COR-L47 (cell line): ENCODE results near the gene PNMA5.
"Not testable (repeated sequence)": the region's sequence is repeated elsewhere in the genome, so short reads cannot be mapped to it uniquely, and the experiment has no call there.

Source experiments
- DNase-seq: peaks from one replicate; lab custom pipeline; 2025; lab: John Stamatoyannopoulos, UW

Gene PNMA5

DNA sequence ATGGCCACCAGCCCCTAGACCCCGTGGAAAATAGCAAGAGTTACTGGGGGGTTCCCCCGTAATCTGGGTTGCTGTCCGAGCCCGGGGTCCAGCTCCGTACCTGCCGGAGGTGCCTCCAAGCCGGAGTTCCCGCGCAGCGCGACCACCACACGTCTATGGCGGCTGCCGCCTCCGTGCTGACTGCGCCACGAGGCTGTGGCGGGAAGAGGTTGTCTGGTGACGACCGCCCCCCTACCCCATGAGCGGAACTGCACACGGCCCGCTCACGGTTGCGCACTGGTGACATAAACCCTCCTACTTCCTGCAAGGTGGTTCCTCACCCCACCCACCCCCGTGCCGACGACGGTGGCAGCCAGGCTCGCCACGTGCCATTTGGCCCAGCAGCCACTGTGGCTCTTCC, at the start of gene PNMA5:
Gene PNMA5, minus strand, starts transcription at position 184 of the 400 bp plus-strand sequence. CDS start 2,518 bp downstream, outside the sequence.
- no peak for DNase-seq

DNA sequence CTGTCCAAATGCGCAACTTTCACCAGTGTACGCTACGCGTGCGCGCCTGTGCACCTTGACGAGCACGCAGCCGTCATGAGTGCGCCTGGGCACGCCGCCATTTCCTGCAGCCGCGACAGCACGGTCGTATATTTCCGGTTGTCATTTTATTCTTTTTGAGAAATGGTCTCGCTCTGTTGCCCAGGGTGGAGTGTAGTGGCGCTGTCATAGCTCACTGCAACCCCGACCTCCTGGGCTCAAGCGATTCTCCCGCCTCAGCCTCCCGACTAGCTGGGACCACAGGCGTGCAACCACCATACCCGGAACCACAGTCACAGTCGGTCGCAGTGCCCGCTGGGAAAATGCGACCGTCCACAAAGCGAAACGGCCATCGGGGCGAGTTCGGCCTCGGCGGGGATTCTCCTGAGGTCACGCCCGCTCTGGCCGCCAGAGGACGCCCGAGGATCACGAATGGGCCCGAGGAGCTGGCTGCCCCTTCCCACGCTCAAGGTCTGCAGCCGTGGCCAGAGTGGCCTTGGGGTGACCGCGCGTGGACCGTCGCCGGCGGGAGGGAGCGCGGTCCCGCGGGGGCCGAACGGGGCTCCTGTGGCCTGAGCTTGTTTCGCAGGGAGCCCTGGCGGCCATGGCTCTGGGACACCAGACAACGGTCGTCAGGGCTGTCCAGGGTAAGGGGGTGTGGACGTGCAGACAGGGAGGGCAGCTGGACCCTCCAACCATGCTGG, 38.6 kb upstream of the PNMA5 start:
- peak; percentile 35 for DNase-seq

DNA sequence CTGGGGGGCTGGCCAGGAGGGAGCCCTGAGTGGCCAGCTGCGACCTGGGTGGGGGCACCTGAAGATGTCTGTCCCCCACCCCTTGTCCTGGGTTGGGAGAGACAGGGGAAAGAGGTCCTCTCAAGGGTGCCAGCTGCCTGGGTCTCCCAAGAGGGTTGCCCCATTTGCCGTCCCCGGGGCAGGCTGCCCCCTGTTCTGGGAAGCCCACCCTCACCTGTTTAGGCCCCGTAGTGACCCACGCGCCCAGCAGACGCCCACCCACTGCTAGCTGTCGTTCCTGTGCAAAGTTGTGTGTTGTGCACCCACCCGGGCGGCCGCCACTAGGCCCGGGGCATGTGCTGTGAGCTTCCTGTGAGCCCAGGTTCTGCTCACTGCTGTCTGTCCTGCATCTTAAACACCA, 36.9 kb upstream of the PNMA5 start:
- DNase-seq, result no peak

DNA sequence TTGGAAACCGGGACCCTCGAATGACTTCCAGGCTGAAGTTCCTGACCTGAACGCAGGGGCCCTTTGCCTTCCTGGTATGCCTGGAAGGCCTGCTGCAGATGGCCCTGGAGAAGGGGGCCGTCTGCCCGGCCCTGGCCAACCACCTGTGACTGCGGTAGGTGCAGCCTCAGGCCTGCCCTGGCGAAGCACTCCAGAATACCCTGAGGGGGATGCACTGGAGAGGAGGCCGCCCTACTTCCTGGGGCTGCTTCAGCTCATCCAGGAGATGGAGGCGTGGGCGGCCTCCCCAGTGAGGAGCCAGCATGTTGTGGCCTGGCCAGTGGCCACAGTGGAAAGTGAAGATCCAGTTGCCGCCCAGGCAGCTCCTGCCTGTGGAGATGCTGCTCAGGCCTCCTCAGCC, 36.0 kb upstream of the PNMA5 start:
- no peak for DNase-seq

DNA sequence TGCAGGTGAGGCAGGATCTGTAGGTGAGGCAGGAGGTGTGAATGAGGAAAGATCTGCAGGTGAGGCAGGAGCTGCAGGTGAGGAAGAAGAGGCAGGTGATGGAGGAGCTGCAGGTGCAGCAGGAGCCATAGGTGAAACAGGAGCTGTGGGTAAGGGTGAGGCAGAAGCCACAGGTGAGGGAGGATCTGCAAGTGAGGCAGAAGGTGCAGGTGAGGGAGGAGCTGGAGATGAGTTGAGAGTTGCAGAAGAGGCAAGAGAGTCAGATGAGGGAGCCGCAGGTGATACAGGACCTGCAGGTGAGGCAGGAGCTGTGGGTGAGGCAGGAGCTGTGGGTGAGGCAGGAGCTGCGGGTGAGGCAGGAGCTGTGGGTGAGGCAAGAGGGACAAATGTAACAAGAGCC, 35.2 kb upstream of the PNMA5 start:
- DNase-seq, result no peak

DNA sequence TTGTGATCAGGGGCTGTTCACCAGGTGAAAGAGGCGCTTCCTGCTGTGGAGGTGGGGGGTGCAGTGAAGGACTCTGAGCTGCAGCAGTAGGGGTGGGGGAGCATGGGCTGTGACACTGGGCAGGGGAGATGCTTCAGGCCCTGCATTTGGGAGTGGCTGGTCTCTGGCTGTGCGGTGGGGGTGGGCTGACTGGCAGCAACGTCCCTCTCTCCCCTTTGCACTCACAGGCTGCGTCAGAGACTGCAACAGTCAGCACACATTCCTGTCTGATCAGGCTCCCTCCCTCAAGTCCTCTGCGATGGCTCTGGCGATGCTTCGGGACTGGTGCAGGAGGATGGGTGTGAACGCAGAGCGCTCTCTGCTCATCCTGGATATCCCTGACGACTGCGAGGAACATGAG, 34.6 kb upstream of the PNMA5 start:
- DNase-seq, result not testable (repeated sequence)

DNA sequence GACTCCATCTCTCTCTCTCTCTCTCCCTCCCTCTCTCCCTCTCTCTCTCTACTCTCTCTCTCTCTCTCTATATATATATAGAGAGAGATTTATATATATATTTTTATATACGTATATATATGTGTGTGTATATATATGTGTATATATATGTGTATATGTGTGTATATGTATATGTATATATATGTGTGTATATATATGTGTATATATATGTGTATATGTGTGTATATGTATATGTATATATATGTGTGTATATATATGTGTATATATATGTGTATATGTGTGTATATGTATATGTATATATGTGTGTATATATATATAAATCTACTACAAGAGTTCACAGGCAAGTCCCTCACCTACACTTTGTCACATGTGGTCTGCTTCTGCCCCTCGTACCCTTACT, 32.6 kb upstream of the PNMA5 start:
- DNase-seq, result not testable (repeated sequence)

DNA sequence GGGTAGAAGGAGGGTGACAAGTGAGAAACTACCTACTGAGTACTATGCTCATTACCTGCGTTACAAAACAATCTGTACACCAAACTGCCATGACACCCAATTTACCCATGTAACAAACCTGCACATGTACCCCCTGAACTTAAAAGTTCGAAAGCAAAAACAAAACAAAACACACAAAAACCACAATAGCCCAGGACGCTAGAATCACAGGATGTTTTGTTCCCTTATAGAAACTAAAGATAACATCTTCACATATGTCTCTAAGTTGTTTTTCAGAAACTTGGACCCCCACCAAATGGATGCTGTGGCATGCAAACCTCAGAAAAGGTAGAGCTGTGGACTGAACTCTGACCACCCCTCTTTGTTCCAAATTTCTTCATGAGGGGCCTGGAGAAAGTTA, 25.2 kb upstream of the PNMA5 start:
- no peak for DNase-seq

DNA sequence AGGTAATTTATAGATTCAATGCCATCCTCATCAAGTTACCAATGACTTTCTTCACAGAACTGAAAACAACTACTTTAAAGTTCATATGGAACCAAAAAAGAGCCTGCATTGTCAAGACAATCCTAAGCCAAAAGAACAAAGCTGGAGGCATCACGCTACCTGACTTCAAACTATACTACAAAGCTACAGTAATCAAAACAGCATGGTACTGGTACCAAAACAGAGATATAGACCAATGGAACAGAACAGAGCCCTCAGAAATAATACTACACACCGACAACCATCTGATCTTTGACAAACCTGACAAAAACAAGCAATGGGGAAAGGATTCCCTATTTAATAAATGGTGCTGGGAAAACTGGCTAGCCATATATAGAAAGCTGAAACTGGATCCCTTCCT, 23.3 kb upstream of the PNMA5 start:
- DNase-seq, result not testable (repeated sequence)

DNA sequence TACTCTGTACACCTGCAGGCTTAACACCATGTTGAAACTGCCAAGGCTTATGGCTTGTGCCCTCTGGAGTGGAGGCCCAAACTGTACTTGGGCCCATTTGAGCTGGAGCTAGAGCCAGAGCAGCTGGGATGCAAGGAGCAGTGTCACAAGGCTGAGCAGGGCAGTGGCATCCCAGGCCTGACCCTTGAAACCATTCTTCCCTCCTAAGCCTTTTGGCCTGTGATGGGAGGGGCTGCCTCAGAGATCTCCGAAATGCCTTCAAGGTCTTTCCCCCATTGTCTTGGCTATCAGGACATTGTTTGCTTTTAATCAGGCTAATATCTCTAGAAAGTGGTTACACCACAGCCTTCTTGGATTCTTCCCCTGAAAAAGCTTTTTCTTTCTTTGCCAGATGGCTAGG, 10.9 kb upstream of the PNMA5 start:
- DNase-seq, result no peak

DNA sequence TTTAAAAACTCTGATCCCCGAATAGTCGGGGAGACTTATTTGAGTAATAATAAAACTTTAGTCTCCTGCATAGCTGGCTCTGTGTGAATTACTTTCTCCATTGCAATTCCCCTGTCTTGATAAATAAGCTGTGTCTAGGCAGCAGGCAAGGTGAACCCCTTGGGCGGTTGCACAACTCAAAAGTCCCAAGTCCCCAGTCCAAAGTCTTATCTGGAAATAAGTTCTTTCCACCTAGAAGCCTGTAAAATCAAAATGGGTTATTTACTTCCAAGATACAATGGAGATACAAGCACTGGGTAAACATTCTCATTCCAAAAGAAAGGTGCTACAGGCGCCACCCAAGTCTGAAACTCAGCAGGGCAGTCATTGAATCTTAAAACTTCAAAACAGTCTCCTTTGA, 10.1 kb upstream of the PNMA5 start:
- no peak for DNase-seq

DNA sequence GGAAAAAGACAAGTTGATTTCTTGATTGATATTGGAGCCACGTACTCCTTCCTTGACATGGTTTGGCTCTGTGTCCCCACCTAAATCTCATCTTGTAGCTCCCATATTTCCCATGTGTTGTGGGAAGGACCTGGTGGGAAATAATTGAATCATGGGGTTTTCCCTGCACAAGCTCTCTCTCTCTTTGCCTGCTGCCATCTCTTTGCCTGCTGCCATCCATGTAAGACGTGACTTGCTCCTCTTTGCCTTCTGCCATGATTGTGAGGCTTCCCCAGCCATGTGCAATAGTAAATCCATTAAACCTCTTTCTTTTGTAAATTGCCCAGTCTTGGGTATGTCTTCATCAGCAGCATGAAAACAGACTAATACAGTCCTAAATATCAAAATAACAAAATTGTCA, 8.3 kb upstream of the PNMA5 start:
- not testable (repeated sequence) for DNase-seq

DNA sequence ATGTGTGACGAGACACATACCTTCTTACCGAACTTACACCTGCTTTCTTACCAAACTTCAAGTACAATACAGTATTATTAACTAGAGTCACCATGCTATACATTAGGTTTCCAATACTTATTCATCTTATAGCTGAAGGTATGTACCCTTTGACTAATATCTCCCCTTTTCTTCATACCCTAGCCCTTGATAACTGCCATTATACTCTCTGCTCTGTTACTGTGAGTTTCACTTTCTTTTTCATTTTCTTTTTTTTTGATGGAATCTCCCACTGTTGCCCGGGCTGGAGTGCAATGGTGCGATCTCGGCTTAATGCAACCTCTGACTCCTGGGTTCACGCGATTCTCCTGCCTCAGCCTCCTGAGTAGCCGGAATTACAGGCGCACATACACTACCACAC, 3.4 kb upstream of the PNMA5 start:
- no peak for DNase-seq

DNA sequence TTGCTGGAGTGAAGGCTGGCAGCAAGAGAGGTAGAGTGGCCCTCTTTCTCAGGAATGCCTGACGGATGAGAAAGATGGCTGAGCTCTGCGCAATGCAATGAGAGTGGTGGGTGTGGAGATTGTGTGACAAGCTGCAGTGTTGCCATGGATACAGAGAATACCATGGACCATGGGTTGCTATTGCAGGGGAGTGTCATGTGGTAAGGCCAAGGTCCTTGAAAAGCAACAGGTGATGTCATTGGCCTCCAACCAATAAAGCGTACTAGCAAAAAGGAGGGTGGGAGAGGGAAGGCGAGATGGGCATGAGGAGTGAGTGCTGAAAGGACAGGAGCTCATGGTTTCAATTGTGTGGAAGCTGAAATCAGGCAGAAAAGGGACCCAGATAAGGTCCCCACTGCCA, 1.8 kb downstream of the PNMA5 start:
- no peak for DNase-seq

DNA sequence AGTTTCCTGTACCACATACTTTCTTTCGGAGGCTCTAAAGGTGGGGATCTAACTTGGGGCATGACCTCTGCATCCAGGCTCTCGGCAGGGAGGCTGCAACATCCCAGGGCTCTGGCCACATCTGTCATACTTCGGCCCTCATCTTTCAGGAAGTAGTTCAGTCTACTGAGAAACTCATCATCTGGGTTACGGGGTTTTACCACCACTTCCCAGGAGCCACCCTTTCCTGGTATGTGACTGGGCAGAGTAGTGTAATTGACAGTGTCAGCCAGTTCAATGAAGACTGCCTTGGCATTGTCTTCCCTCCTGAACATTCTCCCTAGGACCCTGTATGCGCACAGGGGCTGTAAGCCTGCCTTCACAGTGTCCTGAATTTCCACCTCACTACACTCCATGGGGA, 2.8 kb downstream of the PNMA5 start:
- no peak for DNase-seq

DNA sequence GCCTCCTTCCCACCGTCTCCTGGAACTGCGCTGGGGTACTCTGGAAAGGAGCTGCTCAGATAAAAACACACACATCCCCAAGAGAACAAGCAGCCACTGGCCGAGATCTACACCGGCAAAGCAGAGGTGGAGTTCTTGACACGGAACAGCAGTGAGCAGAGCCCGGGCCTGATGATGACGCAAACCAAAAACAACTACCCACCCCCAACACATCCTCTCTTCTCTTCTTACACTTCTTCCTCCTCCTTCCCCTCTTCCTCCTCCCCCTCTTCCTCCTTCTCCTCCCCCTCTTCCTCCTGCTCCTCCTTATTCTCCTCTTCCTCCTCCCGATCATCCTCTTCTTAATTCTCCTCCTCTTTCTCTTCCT, 4.6 kb downstream of the PNMA5 start:
- no peak for DNase-seq

DNA sequence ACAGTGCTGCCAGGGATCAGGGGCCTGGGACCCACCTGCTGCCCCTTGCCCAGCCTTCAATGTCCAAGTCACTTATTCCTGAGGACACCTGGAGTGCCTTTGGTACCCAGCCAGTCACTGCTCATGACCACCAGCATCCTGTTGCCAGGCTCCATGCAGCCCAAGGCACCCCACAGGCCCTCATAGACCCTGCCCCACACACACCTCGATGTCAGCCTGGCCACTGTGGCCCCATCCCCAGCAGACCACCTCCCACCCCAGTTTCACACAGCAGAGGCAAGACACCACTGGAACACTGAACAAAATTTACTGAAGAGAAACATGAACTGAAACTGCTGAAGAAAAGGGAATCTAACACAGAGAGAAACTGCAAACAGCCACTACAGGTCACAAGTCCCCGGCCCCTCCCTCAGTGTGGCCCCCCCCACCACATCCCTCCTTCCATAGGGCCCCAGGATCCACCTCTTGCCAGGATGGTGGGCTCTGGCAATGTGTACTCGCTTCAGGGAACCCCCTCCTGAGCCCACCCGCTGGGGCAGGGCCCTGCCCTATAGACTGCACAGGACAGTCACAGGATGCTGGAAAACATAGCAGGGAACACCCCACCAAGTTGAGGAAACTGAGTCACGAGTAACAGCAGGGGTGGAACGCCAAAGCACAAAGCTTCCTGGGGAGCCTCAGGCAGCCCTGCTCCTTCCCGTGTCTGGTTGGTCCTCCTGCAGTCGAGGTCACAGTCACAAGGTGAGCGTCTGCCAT, 5.2 kb downstream of the PNMA5 start:
- DNase-seq, result no peak

DNA sequence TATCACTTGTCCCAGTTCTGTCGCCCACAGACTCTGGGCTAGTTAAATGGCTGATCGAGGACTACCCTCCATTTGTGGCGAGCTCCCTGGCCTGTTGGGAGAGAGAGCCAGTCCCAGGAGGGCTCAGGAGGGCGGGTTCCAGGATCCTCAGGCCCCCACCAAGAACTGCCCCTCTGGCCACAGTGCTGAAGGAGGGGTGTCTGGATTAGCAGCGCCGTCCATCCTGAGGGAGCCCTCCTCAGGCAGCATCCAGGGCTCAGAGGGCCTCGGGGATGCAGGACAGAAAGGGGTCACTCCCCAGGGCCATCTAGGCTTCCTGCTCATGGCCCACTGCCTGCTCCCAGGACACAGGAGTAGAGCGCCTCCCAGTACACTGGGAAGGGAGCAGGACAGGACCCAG, 6.1 kb downstream of the PNMA5 start:
- no peak for DNase-seq

DNA sequence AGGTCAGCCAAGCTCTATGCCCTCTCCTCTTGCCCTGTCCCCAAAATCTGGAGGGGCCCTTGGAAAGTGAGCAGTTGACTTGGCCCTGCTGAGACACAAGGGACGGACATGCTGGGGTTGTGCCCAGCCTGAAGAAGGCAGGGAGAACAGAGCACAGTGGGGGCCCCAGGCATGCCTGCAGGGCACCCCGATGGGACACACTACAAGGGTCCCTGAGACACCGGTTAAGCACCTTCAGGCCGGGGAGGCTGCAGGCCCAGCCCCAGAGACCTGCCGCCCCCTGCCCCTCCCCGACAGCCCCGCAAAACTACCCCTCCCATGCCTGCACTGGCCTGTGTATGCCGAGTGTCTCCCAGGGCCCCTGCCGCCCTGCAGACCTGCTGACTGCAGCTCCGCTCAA, 6.8 kb downstream of the PNMA5 start:
- DNase-seq, result not testable (repeated sequence)

DNA sequence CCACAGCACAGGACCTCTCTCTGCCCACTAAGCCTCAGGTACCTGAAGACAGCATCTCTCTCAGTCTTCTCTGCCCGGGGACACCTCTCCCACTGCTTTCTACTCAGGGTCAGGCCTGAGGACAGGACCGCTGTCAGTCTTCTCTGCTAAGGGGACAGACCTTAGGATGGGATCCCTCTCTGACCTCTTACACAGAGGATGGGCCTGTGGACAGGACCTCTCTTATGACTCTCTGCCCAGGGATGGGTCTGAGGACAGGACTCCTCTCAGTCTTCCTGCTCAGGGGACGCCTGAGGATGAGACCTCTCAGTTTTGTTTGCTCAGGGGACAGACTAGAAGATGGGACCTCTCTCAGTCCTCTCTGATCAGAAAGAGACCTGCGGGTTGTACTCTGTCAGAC, 8.5 kb downstream of the PNMA5 start:
- DNase-seq, result not testable (repeated sequence)

DNA sequence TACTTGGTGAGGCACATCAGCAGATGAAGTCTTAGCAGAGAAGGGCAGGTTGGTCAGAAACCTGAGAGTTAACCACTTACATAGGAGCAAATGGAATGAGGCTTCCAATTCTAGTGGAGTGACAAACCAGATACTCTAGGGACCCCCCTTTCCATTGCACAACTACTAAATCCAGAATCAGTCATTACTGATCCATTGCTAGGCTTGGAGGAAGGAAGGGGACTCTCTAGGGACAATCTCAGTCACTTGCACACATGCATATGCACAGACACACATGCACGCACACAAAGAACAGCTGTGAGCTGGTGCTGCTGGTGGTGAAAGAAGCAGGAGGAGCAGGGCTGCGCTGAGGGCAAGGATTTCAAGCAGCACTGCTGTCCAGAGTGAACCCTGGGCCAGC, 25.7 kb downstream of the PNMA5 start:
- no peak for DNase-seq

DNA sequence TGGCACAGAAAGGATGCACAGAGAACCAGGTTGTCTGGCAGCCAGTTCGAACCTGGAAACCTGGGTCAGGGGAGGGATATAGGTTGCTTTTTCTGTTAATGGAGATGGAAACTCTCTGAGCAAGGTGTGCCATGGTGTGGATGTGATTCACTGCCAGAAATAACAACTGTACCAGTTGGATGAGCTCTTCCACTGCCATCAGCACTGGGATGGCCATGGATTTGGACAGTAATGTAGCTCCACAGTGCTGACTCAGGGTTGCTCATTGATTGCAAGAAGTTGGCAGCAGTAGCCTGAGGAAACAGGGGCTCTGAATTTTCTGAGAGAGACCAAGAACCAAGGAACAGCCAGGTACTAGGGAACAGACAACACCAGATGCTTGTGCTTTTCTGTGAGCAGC, 33.8 kb downstream of the PNMA5 start:
- DNase-seq, result no peak

DNA sequence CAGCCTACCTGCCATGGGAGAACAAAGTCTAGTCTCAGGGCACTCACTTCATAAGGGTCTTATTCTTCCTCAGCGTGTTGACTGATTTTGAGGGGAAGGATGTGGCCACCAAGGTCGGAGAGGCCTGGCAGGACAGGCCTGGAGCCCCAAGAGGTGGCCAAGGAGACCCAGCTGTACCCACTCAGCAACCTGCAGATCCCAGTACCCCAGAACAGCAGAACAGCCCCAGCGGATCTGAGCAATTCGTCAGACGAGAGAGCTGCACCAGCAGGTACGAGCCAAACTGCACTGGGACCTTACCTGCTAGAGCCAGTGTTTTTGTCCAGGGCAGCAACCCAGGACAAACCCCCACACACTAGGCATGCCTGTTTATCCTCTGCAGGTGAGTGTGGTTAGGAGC, 34.3 kb downstream of the PNMA5 start:
- no peak for DNase-seq
